Upper lobe of right lung (tissue), 1 donor: ENCODE results near the gene EXOC2. TPM values are rescaled to one million over a fixed set of nuclear protein-coding genes. Genes with fewer than 3 reads are reported as not detected.

Source experiments
- ATAC-seq: fragments of 200-7000 bp; cut with Tn5 transposase; one replicate; pipeline ENCODE4 v1.9.1; 2020; ENCODE audit warnings: mild to moderate bottlenecking, moderate library complexity
- DNase-seq: peaks from one replicate; pipeline ENCODE4 v3.0.0-alpha.2; 2020
- H3K27ac ChIP-seq: fragments of 200-600 bp; one replicate; pipeline ENCODE4 v1.8.0; 2022
- H3K27me3 ChIP-seq: fragments of 200-600 bp; one replicate; pipeline ENCODE4 v1.8.0; 2022; ENCODE audit warnings: mild to moderate bottlenecking
- H3K36me3 ChIP-seq: fragments of 200-600 bp; one replicate; pipeline ENCODE4 v1.8.0; 2022
- H3K4me1 ChIP-seq: fragments of 200-600 bp; one replicate; pipeline ENCODE4 v1.8.0; 2022
- H3K4me3 ChIP-seq: fragments of 200-600 bp; one replicate; pipeline ENCODE4 v1.8.0; 2022; ENCODE audit warnings: mild to moderate bottlenecking
- H3K9me3 ChIP-seq: fragments of 200-600 bp; one replicate; pipeline ENCODE4 v1.8.0; 2022
- CTCF ChIP-seq: fragments of 200-600 bp; IDR thresholded peaks from one replicate; pipeline ENCODE4 v1.8.0; 2022; ENCODE audit warnings: antibody characterized with exemption
- intact Hi-C: fragments of 100-400 bp; cut with DNase I; formaldehyde crosslinking; loops from one replicate; pipeline ENCODE4 v1.11.0; 2022
- total RNA-seq: library from RNA; stranded (reverse); fragmentation: NEBNext Ultra II Directional; extraction: Animal tissue kit (Norgen Biotek cat#: 25700); gene quantifications from one replicate; pipeline ENCODE4 v1.2.1, GENCODE V29; 2021
- donor health status: DM: no; HTN: yes; CAD: no; lungs with severe emphysema.

Gene EXOC2
- total RNA-seq, 1 donor from 2014 or later: 31.2 TPM

DNA sequence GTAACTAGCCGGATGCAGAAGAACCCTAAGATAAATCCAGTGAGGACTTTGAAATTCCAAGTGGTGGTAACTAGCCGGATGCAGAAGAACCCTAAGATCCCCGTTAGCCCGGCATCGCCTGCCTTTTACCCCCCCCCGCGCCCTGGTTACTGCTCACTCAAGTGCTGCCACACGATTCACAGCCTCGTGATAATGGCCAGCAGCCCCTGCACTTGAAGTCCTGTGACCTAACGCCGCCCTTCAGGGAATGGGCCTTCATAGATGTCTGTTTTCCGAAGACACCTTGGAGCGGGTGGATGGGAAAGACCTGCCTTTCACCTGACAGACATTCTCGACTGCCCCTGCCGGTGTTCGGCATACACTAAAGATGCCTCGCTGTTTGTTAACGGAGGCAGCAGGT, 163.9 kb downstream of the EXOC2 start:
- H3K27ac ChIP-seq: no peak overlapping the region
- H3K27me3 ChIP-seq: no peaks in the 10 kb centered on the region
- peaks cover 40% of the 10 kb centered on the region for H3K36me3 ChIP-seq
- H3K4me1 ChIP-seq: no peaks in the 10 kb centered on the region
- intact Hi-C loops: no loop called here
- DNase-seq (no peak), ATAC-seq (no peak)
- no peaks in the 10 kb centered on the region for H3K9me3 ChIP-seq
- H3K4me3 ChIP-seq: no peak overlapping the region
- TF ChIP-seq CTCF: no peak

GRCh38 chr6:527989-528673, 164.8 kb downstream of the EXOC2 start:
- H3K36me3 ChIP-seq: peaks cover 37% of the 10 kb centered on the region

DNA sequence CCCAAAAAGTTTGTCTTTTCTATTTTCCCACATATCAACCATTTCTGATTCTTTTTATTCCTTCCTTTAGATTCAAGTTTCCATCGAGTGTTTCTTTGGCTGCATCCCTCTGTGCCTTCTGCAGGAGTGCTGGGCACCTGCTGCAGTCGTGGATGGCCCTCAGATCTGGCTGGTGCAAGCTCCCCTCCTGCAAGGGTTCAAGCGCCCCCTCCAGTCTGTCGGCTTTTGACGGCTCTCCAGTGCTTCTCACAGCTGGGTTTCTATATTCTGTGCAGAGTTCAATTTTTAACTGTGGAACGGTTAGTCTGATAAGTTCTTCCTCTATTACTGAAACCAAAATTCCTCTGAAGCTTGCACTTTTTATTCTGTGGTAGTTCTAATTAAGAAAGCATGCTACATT, 168.1 kb downstream of the EXOC2 start:
- H3K9me3 ChIP-seq: no peaks in the 10 kb centered on the region
- H3K4me1 ChIP-seq: no peaks in the 10 kb centered on the region
- DNase-seq: no peak
- no peak for ATAC-seq
- H3K27me3 ChIP-seq: no peaks in the 10 kb centered on the region
- H3K4me3 ChIP-seq: no peak overlapping the region
- no peak overlapping the region for H3K27ac ChIP-seq
- H3K36me3 ChIP-seq: peaks cover 26% of the 10 kb centered on the region
- intact Hi-C loops: no loop called here
- TF ChIP-seq CTCF: no peak

More at GRCh38 chr6:527989-528673, 164.8 kb downstream of the EXOC2 start:
- no peak for TF ChIP-seq CTCF
- Histone ChIP-seq H3K9me3 (no peaks in the 10 kb centered on the region), H3K27ac (no peak overlapping the region), H3K27me3 (no peaks in the 10 kb centered on the region), H3K4me1 (no peaks in the 10 kb centered on the region), H3K4me3 (no peak overlapping the region)
- ATAC-seq (no peak), DNase-seq (no peak)
- intact Hi-C loops: no loop called here

DNA sequence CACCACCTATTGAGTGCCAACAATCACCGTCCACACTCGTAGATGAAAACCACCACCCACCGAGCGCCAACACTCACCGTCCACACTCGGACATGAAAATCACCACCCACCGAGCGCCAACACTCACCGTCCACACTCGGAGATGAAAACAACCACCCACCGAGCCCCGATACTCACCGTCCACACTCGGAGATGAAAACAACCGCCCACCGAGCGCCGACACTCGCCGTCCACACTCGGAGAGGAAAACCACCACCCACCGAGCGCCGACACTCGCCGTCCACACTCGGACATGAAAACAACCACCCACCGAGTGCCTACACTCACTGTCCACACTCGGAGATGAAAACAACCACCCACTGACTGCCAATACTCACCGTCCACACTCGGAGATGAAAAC, 172.1 kb downstream of the EXOC2 start:
- ATAC-seq: no peak
- DNase-seq: no peak
- TF ChIP-seq CTCF: no peak

GRCh38 chr6:518218-518617, 174.7 kb downstream of the EXOC2 start:
- H3K4me3 ChIP-seq: no peak overlapping the region
- no peak for TF ChIP-seq CTCF

More for the DNA sequence above, 172.1 kb downstream of the EXOC2 start:
- intact Hi-C loops: no loop called here
- Histone ChIP-seq H3K36me3 (peaks cover 18% of the 10 kb centered on the region), H3K27me3 (no peaks in the 10 kb centered on the region), H3K4me3 (no peak overlapping the region), H3K9me3 (no peaks in the 10 kb centered on the region), H3K27ac (no peak overlapping the region), H3K4me1 (no peaks in the 10 kb centered on the region)

DNA sequence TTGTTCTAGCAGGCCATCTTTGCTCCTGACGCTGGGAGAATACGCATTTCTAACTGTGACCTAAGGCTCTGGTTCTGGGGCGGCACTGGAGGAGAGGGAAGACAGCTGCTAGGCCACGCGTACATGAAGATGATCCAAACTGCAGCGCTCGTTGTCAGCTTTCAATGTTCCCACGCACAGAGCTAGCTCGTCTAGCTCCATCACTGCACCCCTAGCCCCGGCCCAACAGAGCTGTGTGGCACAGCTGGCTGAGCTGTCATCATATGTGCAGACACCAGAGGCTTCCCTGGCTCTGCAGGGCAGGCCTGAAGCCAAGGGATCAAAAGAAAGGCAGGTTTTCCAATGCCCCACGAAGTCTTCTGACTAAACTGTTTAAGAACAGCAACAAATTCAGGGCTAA, 176.7 kb downstream of the EXOC2 start:
- TF ChIP-seq CTCF: no peak
- no peak for DNase-seq
- no peaks in the 10 kb centered on the region for H3K4me1 ChIP-seq
- no peaks in the 10 kb centered on the region for H3K27me3 ChIP-seq
- no peak overlapping the region for H3K27ac ChIP-seq
- no peak for ATAC-seq
- no peaks in the 10 kb centered on the region for H3K36me3 ChIP-seq
- H3K9me3 ChIP-seq: no peaks in the 10 kb centered on the region
- intact Hi-C loops: no loop called here
- H3K4me3 ChIP-seq: no peak overlapping the region

More at GRCh38 chr6:518218-518617, 174.7 kb downstream of the EXOC2 start:
- DNase-seq (no peak), ATAC-seq (no peak)
- Histone ChIP-seq H3K27me3 (no peaks in the 10 kb centered on the region), H3K4me1 (no peaks in the 10 kb centered on the region), H3K36me3 (peaks cover 9% of the 10 kb centered on the region), H3K27ac (no peak overlapping the region), H3K9me3 (no peaks in the 10 kb centered on the region)
- intact Hi-C loops: no loop called here
